Measurements from ENCODE around the gene CTDNEP1.

Gene CTDNEP1

DNA sequence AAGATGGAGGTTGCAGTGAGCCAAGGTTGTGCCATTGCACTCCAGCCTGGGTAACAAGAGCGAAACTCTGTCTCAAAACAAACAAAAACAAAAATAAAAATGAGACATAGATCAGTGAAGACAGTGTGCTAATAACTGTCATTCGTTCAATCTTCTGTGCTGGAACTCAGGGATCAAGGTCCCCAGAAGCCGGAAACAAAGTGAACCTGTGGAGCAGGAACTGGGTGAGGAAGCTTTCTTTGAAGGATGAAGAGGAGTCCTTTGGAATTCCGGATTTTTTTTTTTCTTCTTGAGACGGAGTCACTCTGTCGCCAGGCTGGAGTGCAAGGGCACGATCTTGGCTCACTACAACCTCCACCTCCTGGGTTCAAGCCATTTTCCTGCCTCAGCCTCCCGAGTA, 27.9 kb upstream of the CTDNEP1 start:
- DNase-seq, result no peak

DNA sequence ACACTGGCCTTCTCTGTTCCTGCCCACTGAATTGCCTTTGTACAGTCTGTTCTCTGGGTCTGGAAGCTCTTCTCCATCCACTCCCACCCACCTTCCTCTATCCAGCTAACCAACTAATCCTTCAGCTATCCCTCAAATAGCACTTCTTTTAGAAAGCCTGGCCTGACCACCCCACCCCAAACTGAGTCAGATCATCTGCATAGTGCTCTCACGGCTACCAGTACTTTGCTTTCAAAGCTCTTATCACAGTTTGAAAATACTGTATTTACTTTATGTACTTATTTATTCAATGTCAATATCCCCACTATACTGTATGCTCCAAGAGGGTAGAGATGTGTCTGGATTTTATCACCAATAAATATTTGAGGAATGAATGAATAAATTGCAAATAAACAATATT, 15.2 kb upstream of the CTDNEP1 start:
- no peak for DNase-seq

DNA sequence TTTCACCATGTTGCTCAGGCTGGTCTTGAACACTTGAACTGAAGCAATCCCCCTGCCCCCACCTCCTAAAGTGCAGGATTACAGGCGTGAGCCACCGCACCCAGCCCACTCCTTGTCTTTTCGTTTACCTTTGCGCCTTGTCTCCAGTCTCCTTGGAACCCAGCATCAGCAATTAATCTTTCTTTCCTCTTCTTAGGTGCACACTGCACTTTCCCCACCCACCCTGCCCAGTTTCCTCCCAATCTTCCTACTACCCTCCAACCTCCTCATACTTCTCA, 12.2 kb upstream of the CTDNEP1 start:
- no peak for DNase-seq

DNA sequence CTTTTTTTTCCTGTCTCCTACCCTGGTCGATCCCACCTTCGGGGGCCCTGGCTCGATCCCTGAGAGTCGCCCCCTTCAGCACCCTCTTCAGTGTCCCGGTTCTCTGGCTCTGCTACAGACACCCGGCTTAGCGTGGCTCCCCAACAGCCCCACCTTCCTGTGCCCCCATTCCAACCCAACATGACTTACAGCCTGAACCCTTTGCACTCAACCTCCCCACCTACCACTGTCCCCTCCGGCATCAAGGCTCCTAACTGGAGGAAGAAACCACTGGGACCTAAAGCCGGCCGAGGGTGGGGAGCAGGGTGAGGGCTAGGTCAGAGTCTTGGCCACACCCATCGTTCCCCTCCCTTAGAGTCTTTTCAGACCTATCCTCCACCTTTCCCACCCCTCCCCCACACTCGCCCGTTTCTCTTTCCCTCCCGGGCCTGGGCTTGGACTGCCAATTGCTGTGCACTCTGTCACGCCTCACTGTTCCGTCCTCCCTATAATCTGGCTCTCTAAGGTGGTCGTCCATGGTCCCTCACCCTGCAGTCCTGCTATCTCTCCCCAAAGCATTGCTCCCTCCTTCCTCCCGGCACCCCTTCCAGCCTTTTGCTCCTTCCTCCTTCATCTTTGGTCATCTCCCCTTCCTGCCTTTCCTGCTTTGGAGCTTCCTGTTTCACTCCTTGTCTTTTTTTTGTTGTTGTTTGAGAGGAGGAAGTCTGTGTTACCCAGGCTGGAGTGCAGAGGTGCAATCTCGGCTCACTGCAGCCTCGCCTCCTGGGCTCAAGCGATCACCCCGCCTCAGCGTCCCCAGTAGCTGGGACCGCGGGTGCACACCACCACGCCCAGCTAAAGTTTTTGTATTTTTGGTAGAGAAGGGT, 11.6 kb upstream of the CTDNEP1 start:
- no peak for DNase-seq

DNA sequence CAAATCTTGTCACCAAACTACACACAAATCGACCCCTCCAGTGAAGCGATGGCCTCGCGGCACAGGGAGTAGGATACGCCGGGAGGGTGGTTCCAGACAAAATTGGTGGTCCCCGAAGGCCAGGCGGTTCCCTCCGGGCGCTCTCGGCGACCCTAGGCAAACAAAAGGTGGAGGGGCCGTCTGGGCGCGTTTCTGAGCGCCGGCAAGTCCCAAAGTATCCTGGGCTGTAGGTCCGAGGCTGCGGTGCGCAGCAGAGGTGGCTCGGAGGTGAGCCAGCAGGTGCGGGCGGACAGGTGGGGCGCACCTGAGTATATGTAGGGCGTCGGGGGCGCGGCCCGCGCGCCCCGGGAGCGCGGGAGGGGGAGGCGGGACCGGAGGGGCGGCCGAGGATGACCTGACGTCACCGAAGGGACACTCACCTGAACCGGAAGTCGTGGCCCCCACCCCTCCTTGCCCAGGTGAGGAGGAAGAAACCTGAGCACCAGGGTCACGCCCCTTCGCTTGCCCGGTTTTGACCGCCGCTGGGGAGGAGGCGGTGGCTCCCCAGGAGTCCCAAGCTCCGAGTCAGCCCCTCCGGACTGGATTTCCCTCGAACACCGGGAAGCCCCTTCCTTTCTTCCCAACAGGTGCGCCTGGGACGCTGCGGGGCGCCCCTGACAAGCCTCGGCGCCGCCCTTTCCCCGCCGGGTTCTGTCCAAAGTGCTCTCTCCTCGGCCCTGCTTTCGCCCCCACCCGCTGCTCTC, 10.8 kb upstream of the CTDNEP1 start, which contains the start of gene CLDN7:
CLDN7 (minus strand) TSS at position 287 of the 743 bp plus-strand sequence. CDS start 435 bp downstream, outside the sequence.
- DNase-seq, result no peak

DNA sequence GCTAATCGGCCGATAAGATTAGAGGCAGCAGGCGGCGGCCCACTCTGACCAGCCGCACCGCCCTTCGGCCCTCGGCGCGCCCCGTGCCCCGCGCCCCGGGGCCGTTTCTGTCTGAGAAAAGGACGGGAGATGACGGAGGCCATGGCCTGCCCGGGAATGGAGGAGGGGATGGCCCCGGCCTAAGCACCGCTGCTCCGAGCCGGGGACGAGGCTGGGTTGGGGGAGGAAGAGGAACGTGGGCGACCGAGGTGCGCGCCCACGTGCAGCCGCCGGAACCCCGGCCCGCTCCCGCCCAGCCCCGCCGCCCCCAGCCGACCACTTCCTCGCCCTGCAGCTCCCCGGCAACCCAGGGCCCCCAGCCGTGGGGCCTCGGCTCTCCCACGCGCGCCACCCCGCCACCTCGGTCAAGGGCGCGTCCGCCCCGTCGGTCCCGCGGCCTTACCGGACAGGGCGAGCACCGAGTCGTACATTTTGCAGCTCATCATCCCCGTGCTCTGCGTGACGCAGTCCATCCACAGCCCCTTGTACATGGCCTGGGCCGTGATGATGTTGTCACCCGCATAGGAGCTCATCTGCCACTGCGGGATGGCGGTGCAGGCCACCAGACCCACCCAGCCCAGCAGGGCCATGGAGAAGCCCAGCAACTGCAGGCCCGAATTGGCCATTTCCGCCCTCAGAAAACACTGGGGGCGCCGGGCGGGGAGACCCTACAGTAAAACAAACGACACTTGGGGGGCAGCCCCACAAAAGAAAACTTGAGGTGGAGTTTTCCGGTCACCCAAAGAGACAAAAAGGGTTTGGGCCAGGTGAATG, 10.1 kb upstream of the CTDNEP1 start:
- DNase-seq, result no peak

DNA sequence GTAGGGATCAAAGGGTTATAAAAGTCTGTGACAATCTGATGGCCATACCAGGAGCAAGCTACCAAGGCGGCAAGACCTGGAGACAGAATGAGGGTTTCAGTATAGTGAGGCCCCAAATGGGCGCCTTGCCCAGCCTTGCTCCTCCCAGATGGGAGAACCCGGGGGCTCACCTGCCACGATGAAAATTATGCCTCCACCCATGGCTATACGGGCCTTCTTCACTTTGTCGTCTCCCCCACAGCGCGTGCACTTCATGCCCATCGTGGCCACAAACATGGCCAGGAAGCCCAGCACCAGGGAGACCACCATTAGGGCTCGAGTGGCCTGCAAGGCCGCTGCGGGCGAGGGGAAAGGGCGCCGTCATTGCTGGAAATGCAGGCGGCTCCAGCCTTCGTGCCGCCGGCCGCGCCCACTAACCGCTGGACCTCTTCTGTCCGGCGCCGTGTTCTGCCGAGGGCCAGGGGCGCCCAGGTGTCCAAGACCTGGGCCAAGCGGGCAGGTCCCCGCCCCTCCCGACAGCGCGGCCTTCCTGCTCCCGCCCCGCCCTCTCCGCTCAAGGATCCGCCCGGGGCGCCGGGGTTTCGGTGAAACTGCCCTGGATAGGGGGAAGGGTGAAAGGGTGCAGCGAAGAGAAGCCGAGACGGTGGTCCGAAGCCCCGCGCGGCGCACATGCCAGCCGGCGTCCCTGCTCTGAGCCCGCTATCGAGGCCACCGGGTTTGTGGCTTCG, 9.3 kb upstream of the CTDNEP1 start:
- DNase-seq, result no peak

DNA sequence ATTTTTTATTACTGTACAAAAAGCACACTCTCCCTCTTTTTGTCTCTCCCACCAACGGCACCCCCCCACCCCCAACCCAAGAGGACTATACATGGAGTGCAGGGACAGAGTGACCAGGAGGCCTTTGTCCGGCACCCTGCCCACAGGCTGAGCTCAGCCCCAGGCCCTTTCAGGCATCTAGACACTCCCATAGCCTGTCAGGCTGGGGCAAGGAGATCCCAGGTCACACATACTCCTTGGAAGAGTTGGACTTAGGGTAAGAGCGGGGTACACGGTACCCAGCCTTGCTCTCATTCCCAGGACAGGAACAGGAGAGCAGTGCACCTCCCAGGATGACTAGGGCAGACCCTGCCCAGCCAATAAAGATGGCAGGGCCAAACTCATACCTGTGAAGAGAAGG, 8.6 kb upstream of the CTDNEP1 start:
- DNase-seq, result no peak

DNA sequence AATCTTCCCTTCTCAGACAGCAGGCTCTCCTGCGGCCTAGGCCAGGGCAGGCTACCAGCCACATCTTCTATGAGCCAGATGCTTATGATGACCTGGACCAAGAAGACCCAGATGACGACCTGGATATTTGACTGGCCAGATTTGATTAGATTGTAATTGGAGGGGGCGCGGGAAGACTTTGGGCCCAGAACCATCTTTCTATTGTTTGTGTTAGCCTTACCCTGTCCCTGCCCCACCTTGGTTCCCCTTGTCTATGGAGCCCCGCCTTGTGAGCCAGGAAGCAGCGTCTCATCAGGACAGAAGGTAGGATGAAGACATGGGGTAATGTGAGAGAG, 8.0 kb upstream of the CTDNEP1 start:
- no peak for DNase-seq

DNA sequence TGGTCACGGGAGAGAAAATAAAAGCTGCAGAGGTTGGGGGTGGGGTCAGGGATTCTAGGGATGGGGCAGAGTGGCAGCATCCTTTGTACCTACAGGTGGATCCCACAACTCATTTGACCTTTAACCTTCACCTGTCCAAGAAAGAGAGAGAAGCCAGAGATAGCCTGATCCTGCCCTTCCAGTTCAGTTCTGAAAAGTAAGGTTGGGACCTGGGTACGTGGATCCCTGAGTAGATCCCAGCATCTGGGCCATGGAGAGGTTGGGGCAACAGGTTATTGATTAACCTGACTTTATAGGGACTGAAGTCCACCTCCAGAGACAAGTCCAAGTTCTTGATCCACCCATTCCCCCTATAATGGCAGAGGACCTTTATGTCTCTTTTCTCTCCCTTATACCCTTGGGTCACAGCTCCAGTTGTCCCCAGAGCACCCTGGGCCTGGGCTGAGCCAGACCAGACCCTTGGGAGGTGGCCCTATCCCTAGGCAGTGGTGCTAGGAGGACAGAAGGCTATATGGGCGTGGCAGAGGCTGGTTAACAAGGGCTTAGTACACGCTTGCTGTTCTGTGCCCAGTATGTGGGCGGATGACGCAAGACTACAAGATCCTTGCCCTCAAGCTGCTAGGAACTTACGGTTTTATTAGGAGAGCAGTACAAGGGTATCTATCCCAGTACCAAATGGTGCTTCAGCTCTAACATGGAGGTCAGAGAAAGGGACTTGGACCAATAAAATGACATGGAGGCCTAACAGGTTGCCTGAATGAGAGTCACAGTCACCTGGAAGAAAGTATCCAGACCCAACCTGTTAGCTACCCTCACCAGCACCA, 7.4 kb upstream of the CTDNEP1 start:
- no peak for DNase-seq

DNA sequence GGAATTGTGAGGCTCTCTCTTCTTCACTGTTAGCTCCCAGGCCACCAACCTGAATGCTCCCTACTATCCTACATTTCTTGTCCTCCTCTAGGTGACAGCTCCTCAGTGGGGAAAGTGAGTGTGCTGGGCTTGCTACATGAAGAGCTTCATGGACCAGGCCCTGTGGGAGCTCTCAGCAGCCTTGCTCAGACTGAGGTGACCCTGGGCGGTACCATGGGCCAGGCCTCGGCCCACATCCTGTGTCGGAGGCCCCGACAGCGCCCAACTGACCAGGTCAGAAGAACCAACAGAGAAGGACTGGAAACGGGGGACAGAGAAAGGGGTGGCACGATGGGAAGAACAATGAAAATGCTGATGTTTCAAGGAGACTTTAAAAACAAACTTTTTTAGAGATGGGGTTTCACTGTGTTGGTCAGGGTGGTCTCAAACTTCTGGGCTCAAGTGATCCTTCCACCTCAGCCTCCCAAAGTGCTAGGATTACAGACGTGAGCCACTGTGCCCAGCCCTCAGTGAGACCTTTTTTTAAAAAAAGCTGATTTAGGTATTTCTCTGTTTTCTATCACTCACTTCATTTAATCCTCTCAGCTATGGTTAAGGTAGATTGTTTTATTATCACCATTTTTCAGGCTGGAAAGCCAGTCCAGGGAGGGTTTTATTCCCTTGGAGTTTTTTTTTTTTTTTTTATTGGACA, 5.4 kb upstream of the CTDNEP1 start:
- no peak for DNase-seq

DNA sequence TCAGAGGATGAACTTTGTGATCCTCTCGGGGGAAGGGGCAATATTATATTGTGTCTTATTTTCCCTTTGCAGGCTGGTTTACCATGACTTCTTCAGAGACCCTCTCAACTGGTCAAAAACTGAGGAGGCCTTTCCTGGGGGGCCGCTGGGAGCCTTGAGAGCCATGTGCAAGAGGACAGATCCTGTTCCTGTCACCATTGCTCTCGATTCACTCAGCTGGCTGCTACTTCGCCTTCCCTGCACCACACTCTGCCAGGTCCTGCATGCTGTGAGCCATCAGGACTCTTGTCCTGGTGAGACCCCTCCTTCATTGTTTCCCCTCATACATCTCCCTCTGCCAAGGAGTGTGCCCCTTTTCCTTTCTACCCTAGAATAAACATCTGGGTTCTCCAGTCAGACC, 3.0 kb upstream of the CTDNEP1 start:
- no peak for DNase-seq

DNA sequence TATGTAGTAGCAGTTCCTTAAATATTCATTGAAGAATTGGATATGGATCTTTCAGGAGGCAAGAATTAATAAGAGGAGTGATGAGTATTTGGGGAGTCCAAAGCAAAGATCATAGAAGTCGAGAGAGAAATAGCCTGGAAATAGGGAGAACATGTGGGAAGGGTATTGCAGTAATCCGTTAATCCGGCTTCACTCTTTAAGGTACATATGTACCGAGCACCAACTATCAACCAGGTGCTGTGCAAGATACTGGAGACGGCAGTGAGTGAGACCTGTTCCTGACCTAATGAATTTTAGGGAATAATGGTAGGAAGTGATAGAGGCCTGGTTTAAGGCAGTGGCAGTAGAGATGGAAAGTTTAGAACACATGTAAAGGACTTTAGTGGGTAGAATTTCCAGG, 1.5 kb upstream of the CTDNEP1 start:
- DNase-seq, result no peak

DNA sequence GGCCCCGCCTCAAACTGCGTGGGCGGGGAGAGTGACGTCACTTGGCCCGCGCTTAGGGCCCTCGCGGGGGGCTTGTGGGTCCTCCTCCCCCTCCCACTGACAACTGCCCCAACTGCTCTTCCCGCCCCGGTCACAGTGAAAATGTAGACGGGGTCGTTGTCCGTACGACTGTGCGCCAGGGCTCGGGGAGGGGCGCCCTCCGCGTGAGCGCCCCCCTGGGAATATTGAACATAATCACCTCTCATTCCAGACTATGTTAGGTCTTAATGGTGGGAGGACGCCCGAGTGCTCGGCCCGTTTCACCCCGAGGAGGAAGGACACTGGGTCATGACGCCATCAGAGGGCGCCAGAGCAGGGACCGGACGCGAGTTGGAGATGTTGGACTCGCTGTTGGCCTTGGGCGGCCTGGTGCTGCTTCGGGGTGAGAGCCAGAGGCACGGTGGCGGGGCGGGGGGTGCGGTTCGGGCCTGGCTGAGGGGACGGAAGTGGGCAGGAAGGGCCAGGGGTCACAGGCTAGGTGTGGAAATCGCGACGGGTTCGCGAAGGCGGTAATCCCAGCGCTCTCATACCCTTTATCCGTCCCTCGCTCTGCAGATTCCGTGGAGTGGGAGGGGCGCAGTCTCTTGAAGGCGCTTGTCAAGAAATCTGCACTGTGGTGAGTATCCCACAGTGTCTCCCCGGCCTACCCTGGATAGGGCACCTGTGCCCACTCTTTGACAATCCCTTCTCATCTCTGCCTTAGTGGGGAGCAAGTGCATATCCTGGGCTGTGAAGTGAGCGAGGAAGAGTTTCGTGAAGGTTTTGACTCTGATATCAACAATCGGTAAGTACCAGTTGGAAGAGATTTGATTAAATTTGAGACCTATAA, 876 bp upstream of the CTDNEP1 start, which contains the start of gene ELP5:
ELP5 (plus strand) TSS at position 40 of the 868 bp plus-strand sequence; CDS start at position 376, 336 bp downstream.
- peak; percentile 97 for DNase-seq

DNA sequence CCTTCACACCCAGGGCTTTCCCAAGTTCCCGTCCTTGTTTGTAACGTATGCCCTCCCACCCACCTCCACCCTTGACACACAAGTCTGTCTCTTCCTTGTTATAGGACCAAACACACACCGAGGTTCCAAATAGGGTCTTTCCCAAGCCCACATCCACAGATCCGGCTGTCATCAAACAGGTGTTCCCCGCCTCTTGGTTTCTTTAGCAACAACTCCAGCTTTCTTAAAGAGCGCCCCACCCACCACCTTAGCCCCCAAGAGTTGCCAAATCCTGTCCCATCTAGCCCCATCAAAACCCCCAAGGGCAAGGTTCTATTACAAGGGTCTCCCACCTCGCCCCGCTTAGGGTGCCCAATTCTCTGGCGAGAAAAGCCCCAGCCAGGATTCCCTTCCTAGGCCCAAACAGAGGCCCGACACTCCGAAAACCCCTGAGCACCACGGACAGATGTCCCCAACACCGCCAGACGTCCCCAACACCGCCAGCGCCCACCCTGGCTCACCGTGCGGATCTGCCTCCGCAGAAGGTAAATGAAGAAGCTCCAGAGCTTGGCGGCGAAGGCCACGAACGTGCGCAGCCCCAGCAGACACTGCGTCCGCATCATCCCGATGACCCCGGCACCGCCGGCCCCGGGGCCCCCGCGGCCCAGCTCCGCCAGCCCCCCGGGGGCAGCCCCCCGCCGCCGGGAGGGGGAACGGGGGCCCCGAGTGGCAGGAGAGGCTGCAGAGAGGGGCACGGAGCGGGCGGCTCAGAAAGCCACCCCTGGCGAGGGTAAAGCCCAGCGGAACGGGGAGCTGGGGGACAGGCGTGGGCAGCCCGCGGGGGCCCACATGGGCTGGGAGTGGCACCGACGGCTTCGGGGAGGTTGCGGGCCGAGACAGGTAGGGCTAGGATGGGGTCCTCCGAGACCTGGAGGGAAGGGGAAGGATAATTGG, 573 bp downstream of the CTDNEP1 start:
- DNase-seq, result no peak

DNA sequence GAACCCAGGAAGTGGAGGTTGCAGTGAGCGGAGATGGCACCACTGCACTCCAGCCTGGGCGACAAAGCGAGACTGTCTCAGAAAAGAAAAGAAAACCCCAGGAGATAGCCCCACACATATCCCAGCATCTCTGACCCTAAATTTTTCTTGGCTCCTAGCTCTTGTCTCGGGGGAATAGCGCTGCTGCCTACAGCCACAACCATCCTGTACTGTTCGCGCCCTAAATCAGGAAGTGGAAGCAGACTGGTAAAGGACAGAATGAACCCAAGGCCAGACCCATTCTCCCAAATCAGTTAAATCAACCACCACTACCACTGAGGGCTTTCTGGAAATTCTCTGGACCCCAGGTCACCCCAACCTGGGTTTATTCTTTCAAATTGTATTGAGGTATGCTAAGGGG, 1.7 kb downstream of the CTDNEP1 start:
- DNase-seq, result peak; percentile 22

DNA sequence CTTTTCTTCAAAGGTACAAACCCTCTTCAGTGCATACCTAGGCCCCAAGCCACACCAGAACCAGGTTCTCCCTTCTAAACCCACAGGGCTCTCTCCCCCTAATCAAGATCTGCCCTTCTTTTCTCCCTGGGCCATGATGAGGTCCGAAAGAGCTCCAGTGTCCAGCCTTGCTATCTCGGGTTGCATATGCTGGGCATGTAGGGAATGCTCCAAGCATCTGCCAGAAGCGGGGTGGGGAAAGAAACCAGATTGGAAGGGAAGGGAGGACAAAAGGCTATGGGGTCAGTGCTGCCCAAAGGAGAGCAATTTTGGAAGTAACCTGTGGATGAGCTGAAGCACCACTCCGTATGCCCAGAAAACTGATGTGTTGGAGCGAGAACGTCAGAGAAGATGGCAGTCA, 2.3 kb downstream of the CTDNEP1 start:
- no peak for DNase-seq

DNA sequence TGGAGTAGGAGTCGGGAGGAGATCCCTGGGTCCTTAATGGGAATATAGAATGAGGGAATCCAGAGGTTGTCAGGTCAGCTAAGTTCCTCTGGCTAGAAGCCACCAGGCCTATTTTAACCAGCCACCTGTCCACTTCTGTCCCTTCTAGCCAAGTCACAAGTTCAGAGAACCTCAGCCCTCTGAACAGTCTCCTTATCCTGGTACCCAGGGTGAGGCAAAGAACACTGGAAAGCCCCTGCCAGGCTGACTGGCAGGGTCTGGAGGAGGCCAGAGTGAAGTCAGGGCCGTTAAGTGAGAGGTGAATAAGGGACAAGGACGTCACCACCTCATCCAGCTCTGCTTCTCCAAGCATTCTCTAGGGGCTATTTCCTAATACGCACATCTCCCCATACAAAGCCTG, 2.7 kb downstream of the CTDNEP1 start:
- no peak for DNase-seq

DNA sequence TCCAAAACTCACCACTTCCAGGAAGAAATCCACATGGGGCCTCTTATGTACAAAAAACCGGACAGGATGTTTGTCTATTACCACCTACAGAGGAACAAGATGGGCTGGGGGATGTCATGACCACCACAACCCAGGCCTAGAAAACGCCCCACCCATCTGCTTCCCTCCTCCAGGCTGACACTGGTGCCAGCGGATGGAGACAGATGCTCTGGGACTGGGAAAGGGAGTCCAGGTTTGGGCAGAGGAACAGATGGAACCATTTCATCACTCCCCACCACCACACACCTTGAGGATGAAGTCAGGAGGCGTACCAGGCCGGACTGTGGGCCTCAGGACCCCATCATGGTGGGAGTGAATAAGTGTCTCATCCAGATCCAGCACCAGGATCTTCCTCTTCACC, 4.8 kb downstream of the CTDNEP1 start:
- no peak for DNase-seq
